ENCODE results near the gene C6orf47.

- no peak for TF ChIP-seq EZH2 (IDR thresholded peaks at IDR 0.05; ENCODE audit: insufficient read depth, poor library complexity, severe bottlenecking)
- no peak for TF ChIP-seq EZH2phosphoT487 (IDR thresholded peaks at IDR 0.05; ENCODE audit: insufficient read depth, low read depth)
Measured at GRCh38 chr6:31702819-31703716, 42.5 kb upstream of the C6orf47 start, which contains the start of gene ABHD16A.

Measured in GM23248 (cell line).